PC-3 (cell line): ENCODE measurements around the gene RGS7.

Source experiments
- EZH2 ChIP-seq: fragments of 300-600 bp; sonication (generic); IDR thresholded peaks from one replicate; pipeline ENCODE4 v1.6.1; 2017; ENCODE audit warnings: antibody characterized with exemption, mild to moderate bottlenecking, low read length; ENCODE audit not compliant: unreplicated experiment
- TF ChIP-seq, protein P1 (sequence below): fragments of 300-600 bp; sonication (generic); conservative IDR thresholded peaks from 2 replicates; pipeline ENCODE4 v1.5.1; 2017; ENCODE audit warnings: antibody characterized with exemption, low read depth, mild to moderate bottlenecking, low read length

DNA sequence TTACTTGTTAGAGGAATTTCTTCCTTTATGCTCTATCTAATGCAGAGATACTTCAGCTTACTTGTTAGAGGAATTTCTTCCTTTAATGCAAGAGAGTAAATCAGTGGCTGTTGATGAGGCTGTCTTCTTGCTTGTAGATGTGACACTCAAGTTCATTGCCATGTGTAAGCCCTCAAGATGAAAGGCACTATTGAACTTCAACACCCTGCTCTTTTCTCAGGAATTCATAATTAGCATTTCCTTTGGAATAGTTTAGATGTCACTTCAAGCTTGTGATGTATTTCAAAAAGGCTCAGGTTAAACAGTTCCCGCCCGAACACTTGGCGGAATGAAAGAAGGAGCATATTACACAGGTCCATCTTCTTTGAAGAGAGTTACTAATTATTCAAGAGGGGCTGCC is 251.9 kb downstream of the RGS7 start:
- TF ChIP-seq, protein P1, sequence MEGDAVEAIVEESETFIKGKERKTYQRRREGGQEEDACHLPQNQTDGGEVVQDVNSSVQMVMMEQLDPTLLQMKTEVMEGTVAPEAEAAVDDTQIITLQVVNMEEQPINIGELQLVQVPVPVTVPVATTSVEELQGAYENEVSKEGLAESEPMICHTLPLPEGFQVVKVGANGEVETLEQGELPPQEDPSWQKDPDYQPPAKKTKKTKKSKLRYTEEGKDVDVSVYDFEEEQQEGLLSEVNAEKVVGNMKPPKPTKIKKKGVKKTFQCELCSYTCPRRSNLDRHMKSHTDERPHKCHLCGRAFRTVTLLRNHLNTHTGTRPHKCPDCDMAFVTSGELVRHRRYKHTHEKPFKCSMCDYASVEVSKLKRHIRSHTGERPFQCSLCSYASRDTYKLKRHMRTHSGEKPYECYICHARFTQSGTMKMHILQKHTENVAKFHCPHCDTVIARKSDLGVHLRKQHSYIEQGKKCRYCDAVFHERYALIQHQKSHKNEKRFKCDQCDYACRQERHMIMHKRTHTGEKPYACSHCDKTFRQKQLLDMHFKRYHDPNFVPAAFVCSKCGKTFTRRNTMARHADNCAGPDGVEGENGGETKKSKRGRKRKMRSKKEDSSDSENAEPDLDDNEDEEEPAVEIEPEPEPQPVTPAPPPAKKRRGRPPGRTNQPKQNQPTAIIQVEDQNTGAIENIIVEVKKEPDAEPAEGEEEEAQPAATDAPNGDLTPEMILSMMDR: no peak
- no peak for TF ChIP-seq EZH2
